Measurements from ENCODE around the gene GNL2.
"Not testable (repeated sequence)": the region's sequence is repeated elsewhere in the genome, so short reads cannot be mapped to it uniquely, and the experiment has no call there.

Gene GNL2

DNA sequence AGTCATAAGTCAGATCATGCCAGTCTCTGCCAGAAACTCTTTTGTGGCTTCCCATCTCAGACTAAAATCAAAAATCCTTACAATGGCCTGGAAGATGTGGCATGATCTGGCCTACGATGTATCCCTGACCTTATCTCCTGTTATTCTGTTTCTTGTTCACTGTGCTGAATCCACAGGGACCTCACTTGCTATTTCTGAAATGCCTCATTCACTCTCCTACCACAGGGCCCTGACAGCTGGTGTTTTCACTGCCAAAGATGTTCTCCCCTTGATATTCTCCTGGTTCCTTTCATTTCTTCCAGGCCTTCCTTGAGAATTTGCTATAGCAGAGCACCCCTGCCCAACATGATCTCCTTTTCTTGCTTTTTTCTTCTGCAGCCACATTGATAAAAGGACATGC is 37.3 kb downstream of the GNL2 start:
- no peak for DNase-seq

DNA sequence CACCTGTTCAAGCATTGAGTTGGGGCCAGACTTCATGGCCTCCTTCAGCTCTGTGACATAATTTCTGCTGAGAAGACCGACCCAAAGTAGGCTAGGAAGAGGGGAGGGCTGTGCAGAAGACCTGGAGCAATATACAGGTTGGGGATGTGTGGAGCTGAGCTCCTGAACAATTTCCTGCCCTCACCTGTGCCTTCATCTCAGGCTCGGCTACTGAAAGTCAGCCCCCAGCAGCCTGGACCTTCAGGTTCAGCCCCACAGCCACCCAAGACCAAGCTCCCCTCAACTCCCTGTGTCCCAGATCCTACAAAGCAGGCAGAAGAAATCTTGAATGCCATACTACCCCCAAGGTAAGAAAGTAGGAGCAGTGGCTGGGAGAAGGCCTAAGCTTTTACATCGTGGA is 38.3 kb downstream of the GNL2 start:
- DNase-seq = no peak

GRCh38 chr1:37556712-37557196 is 39.0 kb downstream of the GNL2 start, which contains the start of gene DNALI1:
Gene DNALI1, plus strand, starts transcription at chr1:37556940. Its CDS starts 55 bp downstream, at chr1:37556995.
- peak; percentile 33 for DNase-seq

- DNase-seq = peak; percentile 94
These were observed 41.6 kb downstream of the GNL2 start, which contains the start of gene SNIP1 for GRCh38 chr1:37553927-37554808. Gene SNIP1, minus strand, starts transcription at chr1:37554293. Its CDS starts 64 bp downstream, at chr1:37554229.

- DNase-seq = no peak
These were observed 42.2 kb downstream of the GNL2 start for GRCh38 chr1:37553598-37553926.

GRCh38 chr1:37549341-37549740 is 46.4 kb downstream of the GNL2 start:
- DNase-seq = no peak

DNA sequence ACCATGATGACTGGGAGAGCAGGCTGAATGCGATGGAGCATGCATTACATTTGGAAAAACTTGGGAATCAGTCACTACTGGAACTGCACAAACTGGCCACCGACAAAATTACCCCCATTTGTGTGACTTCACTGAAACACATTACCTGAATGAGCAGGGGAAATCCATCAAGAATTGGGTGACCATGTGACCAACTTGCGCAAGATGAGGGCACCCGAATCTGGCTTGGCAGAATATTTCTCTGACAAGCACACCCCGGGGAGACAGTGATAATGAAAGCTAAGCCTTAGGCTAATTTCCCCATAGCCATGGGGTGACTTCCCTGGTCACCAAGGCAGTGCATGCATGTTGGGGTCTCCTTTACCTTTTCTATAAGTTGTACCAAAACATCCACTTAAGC is 50.7 kb downstream of the GNL2 start:
- no peak for DNase-seq

- DNase-seq = no peak
These were observed 51.2 kb downstream of the GNL2 start for GRCh38 chr1:37544530-37544929.

- no peak for DNase-seq
These were observed 55.5 kb downstream of the GNL2 start for GRCh38 chr1:37540036-37540785.

DNA sequence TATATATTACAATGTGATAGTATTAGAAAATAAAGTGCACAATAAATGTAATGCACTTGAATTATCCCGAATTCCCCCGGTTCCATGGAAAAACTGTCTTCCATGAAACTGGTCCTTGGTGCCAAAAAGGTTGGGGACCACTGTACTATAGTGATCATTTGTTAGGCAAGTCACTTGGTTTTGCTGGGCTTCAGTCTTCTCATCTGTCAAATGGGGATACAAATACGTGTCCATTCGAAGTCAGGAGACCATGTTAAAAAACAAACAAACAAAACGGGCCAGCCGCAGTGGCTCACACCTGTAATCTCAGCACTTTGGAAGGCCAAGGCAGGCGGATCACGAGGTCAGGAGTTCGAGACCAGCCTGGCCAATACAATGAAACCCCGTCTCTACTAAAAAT is 56.6 kb downstream of the GNL2 start:
- DNase-seq = not testable (repeated sequence)

- DNase-seq = no peak
These were observed 58.4 kb downstream of the GNL2 start for GRCh38 chr1:37537378-37537777.

DNA sequence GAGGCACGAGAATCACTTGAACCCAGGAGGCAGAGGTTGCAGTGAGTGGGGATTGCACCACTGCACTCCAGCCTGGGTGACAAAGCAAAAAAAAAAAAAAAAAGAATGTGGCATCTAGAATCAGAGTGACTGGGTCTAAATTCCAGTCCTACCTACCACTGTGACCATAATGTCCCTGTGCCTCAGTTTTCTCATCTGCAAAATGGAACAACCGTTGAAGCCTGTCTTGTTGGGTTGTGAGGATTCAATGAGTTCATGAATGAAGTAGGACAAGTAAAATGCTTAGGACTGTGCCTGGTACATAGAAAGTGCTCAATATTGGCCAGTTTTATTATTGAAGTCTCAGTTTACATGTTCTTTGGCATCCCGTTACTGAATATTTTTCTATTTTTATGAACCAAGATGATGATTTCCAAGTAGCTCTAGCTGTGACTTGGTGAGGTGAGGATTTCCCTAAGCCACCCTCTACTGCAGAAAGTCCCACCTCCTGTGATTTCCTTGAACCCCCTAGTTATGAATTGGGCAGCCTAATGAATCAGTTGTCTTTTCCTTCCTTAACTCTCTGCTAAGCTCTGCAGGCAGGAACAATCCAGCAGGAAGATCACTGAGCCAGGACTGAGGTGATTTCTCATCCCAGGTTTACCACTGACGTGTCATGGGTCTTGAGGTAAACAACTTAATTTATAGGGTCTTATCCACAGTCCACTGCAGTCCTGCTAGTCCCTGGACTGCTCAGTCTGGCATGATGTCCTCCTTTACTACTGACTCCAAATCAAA is 62.2 kb downstream of the GNL2 start:
- no peak for DNase-seq

DNA sequence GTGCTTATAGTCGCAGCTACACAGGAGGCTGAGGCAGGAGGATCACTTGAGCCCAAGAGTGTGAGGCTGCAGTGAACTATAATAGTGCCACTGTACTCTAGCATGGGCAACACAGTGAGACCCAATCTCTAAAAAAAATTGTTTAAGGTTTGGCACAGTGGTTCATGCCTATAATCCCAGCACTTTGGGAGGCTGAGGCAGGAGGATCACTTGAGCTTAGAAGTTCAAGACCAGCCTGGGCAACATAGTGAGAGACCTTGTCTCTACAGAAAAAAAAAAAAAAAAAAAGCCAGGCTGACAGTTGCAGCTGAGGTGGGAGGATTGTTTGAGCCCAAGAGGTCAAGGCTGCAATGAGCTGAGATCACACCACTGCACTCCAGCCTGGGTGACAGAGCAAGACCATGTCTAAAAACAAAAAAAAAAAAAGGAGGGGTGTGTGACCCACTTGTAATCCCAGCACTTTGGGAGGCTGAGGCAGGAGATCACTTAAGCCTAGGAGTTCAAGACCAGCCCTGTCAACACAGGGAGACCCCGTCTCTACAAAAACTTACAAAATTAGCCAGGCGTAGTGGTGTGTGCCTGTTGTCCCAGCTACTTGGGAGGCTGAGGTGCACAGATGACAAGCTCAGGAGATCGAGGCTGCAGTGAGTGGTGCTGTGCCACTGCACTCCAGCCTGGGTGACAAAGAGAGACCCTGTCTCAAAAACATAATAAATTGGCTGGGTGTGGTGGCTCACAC is 63.1 kb downstream of the GNL2 start:
- DNase-seq = not testable (repeated sequence)

DNA sequence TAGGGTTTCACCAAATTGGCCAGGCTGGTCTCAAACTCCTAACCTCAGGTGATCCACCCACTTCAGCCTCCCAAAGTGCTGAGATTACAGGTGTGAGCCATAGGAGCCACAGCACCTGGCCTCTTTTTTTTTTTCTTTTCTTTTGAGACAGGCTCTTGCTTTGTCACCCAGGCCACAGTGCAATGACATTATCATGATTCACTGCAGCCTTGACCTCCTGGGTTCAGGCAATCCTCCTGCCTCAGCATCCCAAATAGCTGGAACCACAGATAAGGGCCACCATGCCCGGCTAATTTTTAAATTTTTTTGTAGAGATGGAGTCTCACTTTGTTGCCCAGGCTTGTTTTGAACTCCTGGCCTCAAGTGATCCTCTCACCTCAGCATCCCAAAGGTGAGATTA is 65.8 kb downstream of the GNL2 start:
- not testable (repeated sequence) for DNase-seq

DNA sequence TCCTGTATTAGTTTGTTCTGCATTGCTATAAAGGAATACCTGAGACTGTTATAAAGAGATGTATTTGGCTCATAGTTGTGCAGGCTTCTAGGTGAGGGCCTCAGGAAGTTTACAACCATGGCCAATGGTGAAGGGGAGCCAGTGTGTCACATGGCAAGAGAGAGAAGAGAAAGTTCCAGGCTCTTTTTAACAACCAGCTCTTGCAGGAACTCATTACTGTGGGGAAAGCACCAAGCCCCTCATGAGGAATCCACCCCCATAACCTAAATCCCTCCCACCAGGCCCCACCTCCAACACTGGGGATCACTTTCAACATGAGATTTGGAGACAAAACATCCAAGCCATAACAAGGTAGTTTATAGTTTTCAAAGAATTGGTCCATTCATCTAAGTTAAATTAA is 76.1 kb downstream of the GNL2 start:
- peak; percentile 7 for DNase-seq

GRCh38 chr1:37518929-37519328 is 76.8 kb downstream of the GNL2 start:
- DNase-seq = peak; percentile 75

- not testable (repeated sequence) for DNase-seq
These were observed 77.5 kb downstream of the GNL2 start for GRCh38 chr1:37518241-37518640.

- DNase-seq = no peak
These were observed 78.2 kb downstream of the GNL2 start for GRCh38 chr1:37517569-37517968.

Data from CD4-positive, alpha-beta T cell treated with Interleukin-21 for 1 hour (primary cell).